Neutrophil (primary cell): ENCODE results near the gene AKAP6.

Experiments used
- H3K27ac ChIP-seq: fragments of 200-600 bp; sonication (generic); 2 replicates; pipeline ENCODE4 v1.5.1; 2016; ENCODE audit warnings: mild to moderate bottlenecking, moderate library complexity
- H3K27me3 ChIP-seq: fragments of 200-600 bp; sonication (generic); 2 replicates; pipeline ENCODE4 v1.6.0; 2016; ENCODE audit warnings: mild to moderate bottlenecking
- H3K36me3 ChIP-seq: fragments of 200-600 bp; sonication (generic); 2 replicates; pipeline ENCODE4 v1.5.1; 2017
- H3K4me1 ChIP-seq, 2 experiments: fragments of 200-600 bp in 1 of 2; sonication (generic) in 1 of 2; 1 replicate in 1 of 2; 2 replicates in 1 of 2; pipeline versions ENCODE4 v1.5.1 to v1.6.1; 2013 to 2016; ENCODE audit warnings: low read depth in 1 of 2, low read length in 1 of 2, mild to moderate bottlenecking in 1 of 2, moderate library complexity in 1 of 2; ENCODE audit not compliant: control insufficient read depth in 1 of 2, insufficient read depth in 1 of 2
- H3K4me3 ChIP-seq, 2 experiments: fragments of 200-600 bp in 1 of 2; sonication (generic) in 1 of 2; 1 replicate in 1 of 2; 2 replicates in 1 of 2; pipeline ENCODE4 v1.5.1; 2013 to 2016; ENCODE audit warnings: low read depth in 1 of 2, low read length in 1 of 2, mild to moderate bottlenecking in 1 of 2, moderate library complexity in 1 of 2
- H3K9me3 ChIP-seq: fragments of 200-600 bp; sonication (generic); 2 replicates; pipeline ENCODE4 v1.5.1; 2016
- TF ChIP-seq, protein P1 (sequence below): fragments of 200-600 bp; sonication (generic); IDR thresholded peaks from 2 replicates; pipeline ENCODE4 v1.5.1; 2016; ENCODE audit warnings: antibody characterized with exemption

The AKAP6 gene

DNA sequence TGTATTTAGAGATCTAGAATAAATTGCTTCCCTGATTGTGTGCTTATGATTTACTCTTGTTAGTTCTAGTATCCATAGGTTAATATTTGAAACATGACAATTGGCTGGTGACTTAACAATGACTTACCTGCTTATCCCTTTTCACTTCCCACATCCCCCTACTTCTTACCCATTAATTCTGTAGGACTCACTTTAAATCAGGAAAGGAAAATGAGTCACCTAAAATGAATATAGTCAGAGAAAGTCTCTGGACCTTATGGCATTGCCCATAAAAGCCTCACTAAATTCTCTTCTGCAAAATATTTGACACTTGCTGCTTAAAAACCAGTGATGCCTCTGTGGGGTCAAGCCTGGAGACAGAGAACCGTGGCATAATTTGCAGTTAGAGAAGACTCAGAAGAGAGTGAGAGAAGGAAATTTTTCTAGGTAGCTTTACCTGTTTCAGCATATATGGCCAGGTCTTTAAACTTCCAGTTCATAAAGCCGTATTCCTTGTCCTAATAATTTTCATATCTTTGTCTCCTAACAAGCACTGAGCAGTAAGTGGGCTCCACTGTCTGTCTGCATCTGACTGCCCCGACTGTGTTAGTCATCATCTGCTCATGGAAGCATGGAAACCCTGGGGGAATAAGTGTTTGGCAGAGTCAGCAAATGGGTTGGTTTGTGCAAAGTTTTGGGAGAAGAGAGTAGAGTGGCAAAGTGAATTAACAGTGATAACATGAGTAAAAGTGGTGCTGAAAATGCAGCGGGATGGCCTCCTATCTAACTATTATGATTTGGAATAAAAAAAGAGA, 294.4 kb downstream of the AKAP6 start:
- Histone ChIP-seq H3K27me3 (no peaks in the 10 kb centered on the region), H3K4me1 (no peaks in the 10 kb centered on the region), H3K4me3 (no peak overlapping the region), H3K36me3 (no peaks in the 10 kb centered on the region), H3K27ac (no peak overlapping the region), H3K9me3 (no peaks in the 10 kb centered on the region)
- TF ChIP-seq, protein P1, sequence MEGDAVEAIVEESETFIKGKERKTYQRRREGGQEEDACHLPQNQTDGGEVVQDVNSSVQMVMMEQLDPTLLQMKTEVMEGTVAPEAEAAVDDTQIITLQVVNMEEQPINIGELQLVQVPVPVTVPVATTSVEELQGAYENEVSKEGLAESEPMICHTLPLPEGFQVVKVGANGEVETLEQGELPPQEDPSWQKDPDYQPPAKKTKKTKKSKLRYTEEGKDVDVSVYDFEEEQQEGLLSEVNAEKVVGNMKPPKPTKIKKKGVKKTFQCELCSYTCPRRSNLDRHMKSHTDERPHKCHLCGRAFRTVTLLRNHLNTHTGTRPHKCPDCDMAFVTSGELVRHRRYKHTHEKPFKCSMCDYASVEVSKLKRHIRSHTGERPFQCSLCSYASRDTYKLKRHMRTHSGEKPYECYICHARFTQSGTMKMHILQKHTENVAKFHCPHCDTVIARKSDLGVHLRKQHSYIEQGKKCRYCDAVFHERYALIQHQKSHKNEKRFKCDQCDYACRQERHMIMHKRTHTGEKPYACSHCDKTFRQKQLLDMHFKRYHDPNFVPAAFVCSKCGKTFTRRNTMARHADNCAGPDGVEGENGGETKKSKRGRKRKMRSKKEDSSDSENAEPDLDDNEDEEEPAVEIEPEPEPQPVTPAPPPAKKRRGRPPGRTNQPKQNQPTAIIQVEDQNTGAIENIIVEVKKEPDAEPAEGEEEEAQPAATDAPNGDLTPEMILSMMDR: no peak

DNA sequence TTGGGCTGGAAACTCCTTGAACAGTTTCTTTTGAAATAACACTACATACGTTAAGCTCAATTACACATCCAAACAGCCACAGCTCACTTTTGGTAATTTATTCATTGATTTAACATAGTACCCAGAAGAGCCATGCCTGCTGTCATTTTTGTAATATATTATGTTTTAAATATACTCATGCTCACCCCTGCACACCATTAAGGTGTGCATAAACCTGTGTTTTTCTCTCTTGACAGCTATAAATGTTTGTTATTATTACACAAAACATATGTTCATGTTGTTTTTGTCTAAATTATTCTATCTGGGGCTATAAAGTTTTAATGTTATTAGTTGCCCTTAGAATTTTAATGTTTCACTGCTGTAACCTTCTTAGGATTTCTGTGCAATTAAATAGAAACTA, 296.1 kb downstream of the AKAP6 start:
- Histone ChIP-seq H3K27me3 (no peaks in the 10 kb centered on the region), H3K4me1 (no peaks in the 10 kb centered on the region), H3K9me3 (no peaks in the 10 kb centered on the region), H3K36me3 (no peaks in the 10 kb centered on the region), H3K27ac (no peak overlapping the region), H3K4me3 (no peak overlapping the region)
- TF ChIP-seq, protein P1: no peak

DNA sequence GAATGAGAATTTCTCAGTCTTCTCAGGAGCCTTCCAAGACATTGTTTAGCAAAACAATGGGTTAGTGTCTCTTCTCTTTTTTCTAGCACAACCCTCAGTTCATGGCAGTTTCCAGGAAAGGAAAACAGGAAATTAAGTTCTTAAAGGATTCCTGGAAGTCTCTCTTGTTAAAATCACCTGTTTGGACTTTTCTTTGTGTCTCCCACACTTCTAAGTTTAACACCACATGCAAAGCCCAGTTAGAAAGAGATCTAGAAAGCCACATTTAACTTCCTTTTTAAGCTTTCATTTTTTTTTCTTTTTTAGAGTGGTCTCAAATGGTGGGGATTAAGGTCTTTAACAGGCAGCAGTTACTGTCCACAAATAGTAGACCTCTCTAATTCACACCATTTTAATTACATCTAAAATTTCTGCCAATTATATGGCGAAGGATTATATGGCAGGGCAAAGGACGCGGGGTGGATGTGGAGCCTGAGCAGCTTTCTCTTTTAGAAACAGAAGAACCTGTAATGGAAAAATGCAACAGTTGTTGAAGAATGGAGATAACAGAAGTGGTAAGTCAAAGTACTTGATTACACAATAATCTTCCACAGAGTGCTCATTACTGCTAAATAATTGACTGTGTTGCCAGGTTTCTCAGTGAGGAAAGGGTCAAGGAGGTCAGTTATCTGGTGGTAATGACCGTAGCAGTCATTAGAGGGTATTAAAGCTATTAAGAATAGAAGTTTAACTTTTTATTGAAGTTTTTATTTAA, 298.6 kb downstream of the AKAP6 start:
- no peak overlapping the region for H3K4me3 ChIP-seq
- H3K9me3 ChIP-seq: no peaks in the 10 kb centered on the region
- TF ChIP-seq, protein P1: no peak
- no peaks in the 10 kb centered on the region for H3K36me3 ChIP-seq
- no peaks in the 10 kb centered on the region for H3K27me3 ChIP-seq
- H3K4me1 ChIP-seq: no peaks in the 10 kb centered on the region
- no peak overlapping the region for H3K27ac ChIP-seq

- TF ChIP-seq, protein P1: no peak
- Histone ChIP-seq H3K36me3 (no peaks in the 10 kb centered on the region), H3K9me3 (no peaks in the 10 kb centered on the region), H3K4me1 (no peaks in the 10 kb centered on the region), H3K27me3 (no peaks in the 10 kb centered on the region), H3K27ac (no peak overlapping the region), H3K4me3 (no peak overlapping the region)
Observed at GRCh38 chr14:32629236-32629635, 300.1 kb downstream of the AKAP6 start.

GRCh38 chr14:32630701-32631100, 301.6 kb downstream of the AKAP6 start:
- Histone ChIP-seq H3K9me3 (no peaks in the 10 kb centered on the region), H3K27me3 (no peaks in the 10 kb centered on the region), H3K36me3 (no peaks in the 10 kb centered on the region), H3K4me1 (no peaks in the 10 kb centered on the region), H3K27ac (no peak overlapping the region), H3K4me3 (no peak overlapping the region)
- TF ChIP-seq, protein P1: no peak
